ENCODE results near the gene LIMA1.
A peak's percentile ranks its signal among the peaks of the same experiment; 100 is the strongest.

Gene LIMA1

DNA sequence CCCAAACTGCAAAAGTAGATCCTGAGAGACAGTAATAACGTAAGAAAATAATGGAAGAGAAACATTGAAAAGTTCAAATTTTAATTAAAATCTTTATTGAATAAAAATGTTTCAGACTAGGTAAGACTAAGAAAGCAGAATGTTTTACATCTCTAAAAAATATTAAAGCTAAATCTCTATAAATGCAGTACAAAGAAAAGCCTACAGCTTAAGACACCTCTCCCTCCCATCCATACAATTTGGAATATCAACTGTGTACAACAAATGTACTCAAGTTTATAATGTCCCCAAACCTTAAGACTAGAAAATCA is 107.6 kb downstream of the LIMA1 start:
- no peaks in the 10 kb centered on the region for H3K27me3 ChIP-seq (ENCODE audit: insufficient read depth, low read length, poor library complexity)
- TF ChIP-seq CTCF (IDR thresholded peaks at IDR 0.05; ENCODE audit: borderline replicate concordance, extremely low read depth, low read length, poor library complexity, severe bottlenecking) (no peak), EZH2 (IDR thresholded peaks at IDR 0.05; ENCODE audit: borderline replicate concordance, low read depth, low read length, severe bottlenecking) (no peak)
- no peak for DNase-seq
- no peak overlapping the region for H3K27ac ChIP-seq (ENCODE audit: low read length)
- H3K79me2 ChIP-seq (ENCODE audit: insufficient read depth, low read length): no peaks in the 10 kb centered on the region
- H3K4me3 ChIP-seq (ENCODE audit: low read depth in 1 of 2, low read length in 2 of 2): no peak overlapping the region
- no peaks in the 10 kb centered on the region for H4K20me1 ChIP-seq (ENCODE audit: insufficient read depth, low read length)
- peaks cover 10% of the 10 kb centered on the region; the same call in 1 of the 2 replicates for H3K36me3 ChIP-seq (ENCODE audit: insufficient read depth, low read length)
- H3K9me3 ChIP-seq (ENCODE audit: insufficient read depth, low read length, severe bottlenecking): no peaks in the 10 kb centered on the region
- no peak overlapping the region for H2AFZ ChIP-seq (ENCODE audit: low read depth, low read length)
- no peak overlapping the region for H3K4me2 ChIP-seq (ENCODE audit: insufficient read depth, low read length)
- ATAC-seq (ENCODE audit: insufficient read depth, low read depth): no peak
- H3K4me1 ChIP-seq (ENCODE audit: insufficient read depth, low read length): no peaks in the 10 kb centered on the region
- no peak overlapping the region for H3K9ac ChIP-seq (ENCODE audit: low read depth, low read length)

- H3K9me3 ChIP-seq (ENCODE audit: insufficient read depth, low read length, severe bottlenecking): no peaks in the 10 kb centered on the region
- ATAC-seq (ENCODE audit: insufficient read depth, low read depth) (0 out of 3 replicates have a peak, but pooled peaks have one; percentile 45), DNase-seq (no peak)
- no peak overlapping the region for H3K4me3 ChIP-seq (ENCODE audit: low read depth in 1 of 2, low read length in 2 of 2)
- H4K20me1 ChIP-seq (ENCODE audit: insufficient read depth, low read length): no peaks in the 10 kb centered on the region
- no peaks in the 10 kb centered on the region for H3K27me3 ChIP-seq (ENCODE audit: insufficient read depth, low read length, poor library complexity)
- no peak overlapping the region for H3K4me2 ChIP-seq (ENCODE audit: insufficient read depth, low read length)
- no peak overlapping the region for H3K9ac ChIP-seq (ENCODE audit: low read depth, low read length)
- peak; percentile 75 for TF ChIP-seq CTCF (IDR thresholded peaks at IDR 0.05; ENCODE audit: borderline replicate concordance, extremely low read depth, low read length, poor library complexity, severe bottlenecking)
- TF ChIP-seq EZH2 (IDR thresholded peaks at IDR 0.05; ENCODE audit: borderline replicate concordance, low read depth, low read length, severe bottlenecking): no peak
- no peaks in the 10 kb centered on the region for H3K4me1 ChIP-seq (ENCODE audit: insufficient read depth, low read length)
- no peaks in the 10 kb centered on the region for H3K79me2 ChIP-seq (ENCODE audit: insufficient read depth, low read length)
- H3K27ac ChIP-seq (ENCODE audit: low read length): no peak overlapping the region
- peaks cover 10% of the 10 kb centered on the region; the same call in 1 of the 2 replicates for H3K36me3 ChIP-seq (ENCODE audit: insufficient read depth, low read length)
- no peak overlapping the region for H2AFZ ChIP-seq (ENCODE audit: low read depth, low read length)
Observed at GRCh38 chr12:50174971-50175715, 108.2 kb downstream of the LIMA1 start.

DNA sequence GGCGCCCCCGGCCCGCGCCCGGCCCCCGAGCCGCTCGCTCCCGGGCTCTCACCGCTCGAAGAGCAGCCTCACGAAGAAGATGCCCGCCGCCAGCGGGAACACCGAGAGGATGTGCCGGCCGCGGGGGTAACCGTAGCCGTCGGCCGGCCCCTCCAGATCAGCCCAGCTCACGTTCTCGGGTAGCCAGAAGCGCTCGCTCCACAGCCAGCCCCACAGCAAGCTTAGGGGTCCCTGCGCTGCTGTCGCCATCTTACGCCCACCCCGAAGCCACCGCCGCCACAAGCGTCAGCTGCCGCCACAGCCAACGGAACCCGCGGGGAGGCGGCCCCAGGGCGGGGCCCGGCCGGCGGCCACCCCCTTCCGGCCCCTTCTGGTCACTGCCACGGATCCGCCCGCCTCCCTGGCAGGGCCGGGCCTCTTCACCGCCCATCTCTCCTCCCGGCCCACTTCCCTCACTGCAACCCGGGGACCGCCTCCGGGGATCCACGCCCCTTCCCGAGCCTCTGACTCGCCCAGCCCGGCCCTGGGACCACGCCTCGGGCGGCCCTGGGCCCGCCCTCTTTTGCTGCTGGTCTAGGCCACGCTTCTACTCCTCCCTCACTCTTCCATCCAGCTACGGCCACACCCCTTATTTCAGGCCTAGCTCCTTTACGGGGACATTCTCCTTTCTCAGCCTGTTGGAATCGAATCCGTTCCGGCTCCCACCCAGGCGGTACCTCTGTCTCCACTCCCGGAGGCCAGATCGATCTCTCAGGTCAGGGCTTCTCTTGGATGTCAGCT is 116.1 kb downstream of the LIMA1 start, which contains the start of gene CERS5:
Gene CERS5 (minus strand): TSS at position 321 of the 780 bp plus-strand sequence. CDS start 72 bp downstream, at position 249.
- peak within 1 kb of the TSS; percentile 84 for H2AFZ ChIP-seq (ENCODE audit: low read depth, low read length)
- DNase-seq: peak; percentile 99
- no peaks in the 10 kb centered on the region for H3K9me3 ChIP-seq (ENCODE audit: insufficient read depth, low read length, severe bottlenecking)
- H3K27me3 ChIP-seq (ENCODE audit: insufficient read depth, low read length, poor library complexity): no peaks in the 10 kb centered on the region
- no peaks in the 10 kb centered on the region; the same call in 1 of the 2 replicates for H3K36me3 ChIP-seq (ENCODE audit: insufficient read depth, low read length)
- H3K79me2 ChIP-seq (ENCODE audit: insufficient read depth, low read length): peaks cover 47% of the 10 kb centered on the region
- peak within 1 kb of the TSS; percentile 70 for H3K27ac ChIP-seq (ENCODE audit: low read length)
- peak within 1 kb of the TSS; percentile 90 for H3K9ac ChIP-seq (ENCODE audit: low read depth, low read length)
- H3K4me1 ChIP-seq (ENCODE audit: insufficient read depth, low read length): peaks cover 30% of the 10 kb centered on the region
- TF ChIP-seq CTCF (IDR thresholded peaks at IDR 0.05; ENCODE audit: borderline replicate concordance, extremely low read depth, low read length, poor library complexity, severe bottlenecking) (peak; percentile 7), EZH2 (IDR thresholded peaks at IDR 0.05; ENCODE audit: borderline replicate concordance, low read depth, low read length, severe bottlenecking) (no peak)
- peak; percentile 96 for ATAC-seq (ENCODE audit: insufficient read depth, low read depth)
- no peaks in the 10 kb centered on the region for H4K20me1 ChIP-seq (ENCODE audit: insufficient read depth, low read length)
- H3K4me3 ChIP-seq (ENCODE audit: low read depth in 1 of 2, low read length in 2 of 2): peak within 1 kb of the TSS; percentile 74 to 86
- peak within 1 kb of the TSS; percentile 86 for H3K4me2 ChIP-seq (ENCODE audit: insufficient read depth, low read length)

All from DND-41 (cell line).